Forelimb muscle (tissue), 1 donor: ENCODE results near the gene MRPL53. TPM values are rescaled to one million over a fixed set of nuclear protein-coding genes. Genes with fewer than 3 reads are reported as not detected.

Experiments
- DNase-seq: peaks from one replicate; pipeline ENCODE4 v3.0.0-alpha.2; 2013; ENCODE audit warnings: low read depth
- polyA plus RNA-seq: library from polyadenylated mRNA; unstranded; fragments of 120-200 nt; gene quantifications from one replicate; pipeline ENCODE4 v1.2.1, GENCODE V29; 2013; ENCODE audit not compliant: insufficient read length

MRPL53 gene
- 66.9 TPM for polyA plus RNA-seq

DNA sequence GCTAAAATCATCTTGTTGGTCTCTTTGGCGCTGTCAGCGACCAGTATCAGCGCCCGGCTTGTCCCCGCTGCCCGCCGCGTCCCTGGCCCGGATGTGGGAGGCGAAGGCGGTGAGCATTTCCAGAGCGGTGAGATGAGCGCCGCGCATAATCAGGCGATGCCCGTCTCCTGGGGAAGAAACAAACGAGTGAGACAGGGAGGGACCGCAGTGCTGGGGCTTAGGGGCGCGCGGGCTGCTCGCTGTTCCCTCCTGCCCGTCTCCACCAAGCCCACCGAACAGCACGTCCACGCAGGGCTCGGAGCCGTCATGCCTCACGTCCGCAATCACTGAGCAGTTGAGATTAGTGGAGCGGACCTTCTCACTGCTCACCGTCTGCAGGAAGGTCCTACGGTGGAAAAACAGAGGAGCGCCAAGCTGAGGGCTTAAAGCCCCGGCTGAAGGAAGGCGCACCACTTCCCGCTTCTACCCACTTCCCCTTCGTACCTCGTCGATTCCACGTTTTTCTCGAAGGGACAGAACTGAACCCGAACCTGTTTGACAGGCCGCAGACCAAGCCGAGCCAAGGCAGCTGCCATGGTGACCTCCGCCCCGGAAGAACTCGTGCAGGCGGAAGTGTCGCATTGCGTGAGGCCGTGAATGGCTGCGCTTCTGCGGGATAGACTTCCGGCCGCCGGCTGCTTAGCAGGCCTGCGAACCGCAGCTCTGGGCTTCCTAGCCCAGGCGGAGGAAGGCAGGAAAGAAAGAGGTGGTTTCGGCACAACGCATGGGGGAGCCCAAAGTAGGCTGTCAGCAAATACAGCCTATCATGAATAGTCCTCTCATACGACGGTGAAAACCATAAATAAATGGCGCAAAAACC, at the start of gene MRPL53:
Gene MRPL53 (minus strand): TSS at position 595 of the 859 bp plus-strand sequence. CDS start 20 bp downstream, at position 575.
- DNase-seq, result peak; percentile 83

DNA sequence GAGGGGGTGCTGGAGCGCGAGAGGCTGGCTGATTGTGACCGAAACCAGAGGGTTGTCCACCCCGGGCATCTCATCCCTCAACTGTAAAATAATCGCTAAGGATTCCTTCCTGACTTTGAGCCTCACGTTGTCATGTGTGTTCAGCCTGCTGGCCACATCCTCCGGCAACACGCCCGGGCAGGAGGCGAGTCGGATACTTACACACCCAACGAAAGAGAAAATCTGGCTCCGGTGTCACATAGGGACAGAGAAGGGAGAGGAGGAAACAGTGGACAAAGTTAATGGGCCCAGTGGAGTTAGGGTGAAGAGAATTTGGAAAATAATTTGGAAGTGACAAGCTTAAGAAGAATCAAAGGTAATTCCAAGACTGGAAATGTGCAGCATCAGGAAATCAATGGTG, 44.2 kb upstream of the MRPL53 start:
- DNase-seq, result no peak

DNA sequence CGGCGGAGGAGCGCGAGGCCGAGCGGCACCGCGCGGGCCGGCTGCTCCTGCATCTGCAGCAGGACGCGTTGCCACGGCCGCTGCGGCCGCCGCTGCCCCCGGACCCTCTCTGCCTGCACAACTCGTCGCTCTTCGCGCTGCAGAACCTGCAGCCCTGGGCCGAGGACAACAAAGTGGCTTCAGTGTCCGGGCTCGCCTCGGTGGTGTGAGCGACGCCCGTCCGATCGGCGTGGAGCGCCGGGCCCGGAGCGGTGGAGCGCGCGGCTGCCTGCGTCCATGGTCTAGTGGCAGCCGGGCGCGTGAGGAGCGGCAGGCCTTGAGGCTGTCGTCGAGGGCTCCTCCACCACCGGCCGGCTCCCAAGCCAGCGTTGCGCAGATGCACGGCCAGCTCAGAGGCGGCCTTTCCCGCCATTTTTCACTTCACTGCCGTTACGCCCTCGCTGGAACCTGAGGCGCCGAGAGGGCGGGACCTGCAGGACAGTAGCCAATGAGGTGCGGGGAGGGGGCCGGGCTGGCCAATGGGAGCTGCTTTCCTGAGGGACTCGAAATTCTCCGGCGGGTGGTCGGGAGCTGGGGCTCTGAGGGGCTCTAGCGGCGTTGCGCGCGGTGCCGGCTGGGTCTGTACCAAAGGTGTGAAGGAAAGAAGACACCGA, 43.6 kb upstream of the MRPL53 start:
- DNase-seq, result no peak

DNA sequence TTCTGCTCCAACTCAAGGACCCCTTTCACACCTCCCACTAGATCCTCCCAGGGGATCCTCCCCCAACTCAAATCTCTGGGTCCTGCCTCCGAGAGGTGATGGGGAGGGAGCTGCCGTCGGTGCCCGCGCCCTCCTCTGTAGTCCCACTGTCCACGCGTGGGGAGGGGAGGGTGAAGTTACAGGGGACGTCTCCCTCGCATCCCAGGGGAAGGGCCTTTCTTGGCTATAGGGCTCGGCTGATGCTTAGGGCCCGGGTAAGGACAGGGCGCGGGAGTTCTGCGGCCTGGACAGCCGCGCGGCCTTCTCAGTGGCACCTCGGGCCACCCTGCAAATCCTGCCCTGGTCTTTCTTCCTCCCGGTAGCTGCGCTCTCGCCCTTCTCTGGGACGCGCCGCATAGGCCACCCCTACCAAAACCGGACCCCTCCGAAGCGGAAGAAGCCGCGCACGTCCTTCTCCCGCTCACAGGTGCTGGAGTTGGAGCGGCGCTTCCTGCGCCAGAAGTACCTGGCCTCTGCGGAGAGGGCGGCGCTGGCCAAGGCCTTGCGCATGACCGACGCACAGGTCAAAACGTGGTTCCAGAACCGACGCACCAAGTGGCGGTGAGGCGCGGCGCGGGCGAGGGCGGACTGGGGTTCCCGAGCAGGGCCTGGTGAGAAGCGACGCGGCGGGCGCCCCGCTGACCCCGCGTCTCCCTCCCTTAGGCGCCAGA, 42.9 kb upstream of the MRPL53 start:
- no peak for DNase-seq

DNA sequence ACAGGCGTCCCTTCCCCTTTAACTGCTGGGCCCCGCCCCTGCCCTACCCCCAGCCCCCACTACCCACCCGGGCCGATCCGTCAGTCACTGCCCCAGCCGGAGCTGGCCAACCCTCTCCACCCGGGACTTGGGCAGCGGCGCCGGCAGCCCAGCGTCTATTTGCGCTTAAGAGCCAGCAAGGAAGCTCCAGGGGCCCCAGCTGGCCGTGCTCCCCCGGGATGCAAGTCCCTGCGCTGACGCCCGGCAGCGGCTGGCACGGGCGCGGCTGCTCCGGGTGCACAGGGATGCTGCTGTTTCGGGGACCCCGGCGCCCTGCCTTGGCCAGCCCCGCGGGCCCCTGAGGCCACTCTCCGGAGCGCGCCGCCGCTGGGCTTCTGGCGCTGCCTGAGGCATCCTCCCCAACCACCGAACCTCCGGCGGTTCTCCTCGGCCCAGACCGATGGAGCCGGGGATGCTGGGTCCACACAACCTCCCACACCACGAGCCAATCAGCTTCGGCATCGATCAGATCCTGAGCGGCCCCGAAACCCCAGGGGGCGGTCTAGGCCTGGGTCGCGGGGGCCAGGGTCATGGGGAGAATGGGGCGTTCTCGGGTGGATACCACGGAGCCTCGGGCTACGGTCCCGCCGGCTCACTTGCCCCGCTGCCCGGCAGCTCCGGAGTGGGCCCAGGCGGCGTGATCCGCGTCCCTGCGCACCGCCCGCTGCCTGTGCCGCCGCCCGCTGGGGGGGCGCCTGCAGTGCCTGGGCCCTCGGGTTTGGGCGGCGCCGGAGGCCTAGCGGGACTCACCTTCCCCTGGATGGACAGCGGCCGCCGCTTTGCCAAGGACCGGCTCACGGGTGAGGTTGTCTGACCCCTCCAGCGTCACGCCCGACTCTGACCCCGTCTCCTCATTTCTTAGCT, 42.1 kb upstream of the MRPL53 start, which contains the start of gene TLX2:
Gene TLX2 (plus strand): TSS at position 83 of the 903 bp plus-strand sequence. CDS start 357 bp downstream, at position 440.
- DNase-seq, result no peak

DNA sequence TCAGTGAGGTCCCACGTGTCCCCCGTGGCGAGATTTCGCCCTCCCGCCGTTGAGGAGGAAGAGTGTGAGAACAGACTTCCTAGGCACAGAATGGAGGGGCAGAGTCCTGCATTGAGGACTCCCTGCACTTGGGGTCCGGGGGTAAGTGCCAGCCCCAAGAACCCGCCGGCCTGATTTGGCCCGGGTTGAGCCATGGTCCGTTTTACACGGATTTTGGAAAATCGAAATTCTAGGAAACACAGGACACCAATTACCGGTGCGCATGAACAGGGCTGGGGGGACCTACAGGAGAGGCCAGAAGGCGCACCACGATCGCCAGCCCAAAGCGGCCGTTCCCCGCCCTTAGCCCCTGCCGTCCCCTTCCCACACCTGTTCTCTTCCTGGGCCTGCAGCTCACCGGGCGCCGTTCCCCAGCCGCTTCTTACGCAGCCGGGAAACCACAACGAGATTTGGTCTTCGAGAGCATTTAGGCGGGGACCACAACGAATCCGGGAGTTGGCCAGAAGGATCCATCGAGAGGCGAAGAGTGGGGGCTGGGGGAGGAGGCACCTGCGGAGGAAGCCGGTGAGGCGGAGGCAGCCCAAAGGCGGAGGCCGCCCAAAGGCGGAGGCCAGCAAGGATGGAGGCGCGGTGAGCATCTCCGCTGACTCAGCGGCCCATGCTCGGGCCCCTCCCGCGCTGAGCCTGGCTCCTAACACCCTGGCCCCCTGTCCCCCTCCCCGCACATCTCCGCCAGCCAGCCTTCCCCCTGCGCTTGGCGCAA, 41.3 kb upstream of the MRPL53 start:
- no peak for DNase-seq

DNA sequence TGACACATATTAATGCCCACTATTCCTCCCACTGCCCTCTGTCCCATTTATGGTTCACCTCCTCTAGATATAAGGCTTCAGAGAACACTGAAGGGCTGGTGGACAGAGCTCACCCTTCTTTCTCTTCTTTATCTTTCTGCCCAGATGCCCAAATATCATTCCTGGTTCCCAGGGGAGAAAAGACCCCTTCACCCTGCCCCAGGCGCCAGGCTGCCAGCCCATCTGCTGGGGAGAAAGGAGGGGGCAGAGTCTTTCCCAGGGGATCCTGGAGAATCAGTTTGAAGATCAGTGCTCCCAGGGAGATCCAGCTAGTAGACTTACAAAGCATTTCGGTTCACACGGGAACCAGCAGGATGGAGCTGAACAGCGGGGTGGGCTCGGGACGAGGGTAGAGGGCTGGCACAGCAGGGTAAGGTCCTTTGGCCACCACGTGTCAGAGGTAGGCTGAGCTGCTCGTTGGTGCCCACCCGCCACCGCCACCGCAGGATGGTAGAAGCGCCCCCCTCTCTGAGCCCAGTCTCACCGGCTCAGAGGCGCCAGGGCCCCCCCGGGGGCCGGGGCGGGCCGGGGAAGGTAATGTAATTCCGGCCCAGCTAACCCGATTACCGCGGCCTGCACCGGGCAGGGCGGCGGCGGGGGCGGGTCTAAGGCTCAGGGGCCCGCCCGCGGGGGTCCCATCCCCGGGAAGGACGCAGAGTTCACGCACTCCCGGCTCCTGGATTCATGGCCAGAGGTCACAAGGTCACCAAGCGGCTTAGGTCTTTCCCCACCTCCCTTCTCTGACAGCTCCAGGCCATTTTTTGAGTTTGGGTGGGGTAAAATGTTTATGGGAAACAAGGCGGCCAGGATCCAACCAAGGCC, 40.5 kb upstream of the MRPL53 start:
- no peak for DNase-seq

DNA sequence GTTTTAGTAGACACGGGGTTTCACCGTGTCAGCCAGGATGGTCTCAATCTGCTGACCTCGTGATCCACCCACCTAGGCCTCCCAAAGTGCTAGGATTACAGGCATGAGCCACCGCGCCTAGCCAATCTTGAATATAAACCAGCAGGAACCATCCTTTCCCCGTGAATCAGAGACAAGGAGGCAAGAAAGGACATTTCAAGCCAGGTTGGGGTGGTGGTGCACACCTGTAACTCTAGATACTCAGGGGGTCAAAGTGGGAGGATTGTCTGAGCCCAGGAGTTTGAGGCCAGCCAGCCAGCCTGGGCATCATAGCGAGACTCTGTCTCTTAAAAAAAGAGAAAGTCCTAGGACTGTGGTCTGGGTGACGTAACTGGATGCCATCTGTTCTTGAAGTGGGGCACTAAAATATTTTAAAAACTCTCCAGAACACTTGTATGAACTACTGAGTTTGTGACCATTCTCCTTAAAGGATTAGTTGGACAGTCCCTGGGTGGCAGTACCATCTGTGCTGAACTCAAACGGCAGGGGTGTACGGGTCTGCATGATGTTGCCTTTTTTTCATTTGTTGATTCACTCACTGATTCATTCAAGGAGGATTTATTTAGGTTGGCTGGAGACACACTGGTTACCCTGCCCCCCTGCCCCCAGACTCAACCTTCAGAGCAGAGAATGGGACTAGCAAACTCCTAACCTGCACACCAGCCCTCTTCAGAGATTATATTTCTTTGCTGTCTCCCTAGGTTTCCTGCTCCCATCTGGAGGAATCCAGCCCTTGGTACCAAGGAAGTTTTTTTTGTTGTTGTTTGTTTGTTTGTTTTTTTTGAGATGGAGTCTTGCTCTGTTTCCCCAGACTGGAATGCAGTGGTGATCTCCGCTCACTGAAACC, 38.9 kb upstream of the MRPL53 start:
- no peak for DNase-seq

DNA sequence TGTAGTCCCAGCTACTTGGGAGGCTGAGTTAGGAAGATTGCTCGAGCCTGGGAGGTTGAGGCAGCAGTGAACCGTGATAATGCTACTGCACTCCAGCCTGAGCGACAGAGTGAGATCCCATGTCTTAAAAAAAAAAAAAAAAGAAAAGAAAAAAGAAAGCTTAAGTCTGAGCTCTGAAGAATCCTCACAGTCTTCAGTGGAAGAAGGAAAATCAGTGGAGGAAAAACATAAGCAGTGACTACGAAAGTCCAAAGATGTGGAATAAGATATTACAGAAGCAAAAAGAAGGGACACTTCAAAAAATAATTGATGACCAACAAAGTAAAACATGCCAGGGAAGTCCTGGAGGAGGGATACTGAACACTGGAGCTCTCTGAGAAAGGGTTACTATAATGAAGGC, 37.8 kb upstream of the MRPL53 start:
- DNase-seq, result no peak

DNA sequence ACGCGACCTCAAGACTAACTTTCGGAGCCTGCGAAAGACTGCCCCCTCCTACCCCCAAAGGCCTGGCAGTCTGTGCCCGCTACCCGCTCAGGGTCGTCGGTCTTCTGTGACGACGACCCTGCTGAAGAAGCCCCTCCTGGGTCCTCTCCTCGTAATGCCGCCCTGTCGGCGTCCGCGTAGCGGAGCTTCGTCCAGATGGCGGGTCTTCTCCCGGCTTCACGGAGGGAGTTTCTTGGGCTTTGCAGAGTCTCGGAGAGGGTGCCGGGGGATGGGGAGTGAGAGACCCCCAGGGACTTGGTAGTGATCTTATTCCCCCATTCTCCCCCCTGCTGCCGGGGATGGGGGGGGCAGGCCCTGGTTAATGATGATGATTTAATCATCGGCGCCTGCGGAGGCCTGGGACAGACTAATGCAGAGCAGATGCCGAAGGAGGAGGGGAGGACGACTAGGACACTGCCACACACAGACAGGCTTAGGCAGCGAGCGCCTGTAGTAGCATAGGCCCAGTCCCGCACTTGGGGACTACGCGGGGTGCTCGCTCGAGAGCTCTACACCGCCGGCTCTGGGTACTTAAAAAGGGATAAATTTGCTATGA, 35.5 kb upstream of the MRPL53 start:
- no peak for DNase-seq

DNA sequence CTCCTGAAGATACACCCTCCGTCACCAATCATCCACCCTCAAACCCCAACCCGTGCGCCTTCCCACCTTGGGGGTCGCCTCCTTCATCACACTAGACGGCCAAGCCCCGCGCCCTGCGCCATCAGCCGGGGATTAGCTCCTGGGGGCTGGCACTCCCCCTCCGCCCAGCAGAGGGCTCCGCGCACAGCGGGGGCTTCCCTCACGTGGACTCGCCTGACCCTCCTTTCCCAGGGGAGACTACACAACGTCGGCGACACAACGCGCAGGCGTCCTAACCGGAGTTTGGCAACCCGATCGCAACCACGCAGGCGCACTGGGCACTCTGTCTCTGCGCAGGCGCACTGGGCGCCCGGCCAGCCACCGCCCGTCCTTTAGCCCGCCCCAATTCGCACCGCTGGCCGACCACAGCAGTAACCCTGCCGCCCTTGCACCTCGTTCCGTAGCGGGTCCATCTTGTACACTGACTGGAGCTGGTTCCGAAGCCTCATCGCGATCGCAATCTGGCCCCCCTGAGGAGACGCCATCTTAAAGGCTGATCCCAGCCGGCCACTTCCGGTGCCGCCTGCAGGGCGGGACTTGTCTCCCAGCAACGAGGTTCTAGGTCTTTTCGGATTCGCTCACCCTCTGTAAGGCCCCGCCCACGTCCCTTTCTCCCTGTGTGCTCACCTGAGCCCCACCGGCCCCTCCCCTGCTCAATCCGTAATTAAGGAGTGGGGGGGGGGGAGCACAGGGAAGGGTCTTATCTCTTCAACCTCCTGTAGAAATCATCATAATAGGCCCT, 34.9 kb upstream of the MRPL53 start, which contains the start of gene PCGF1:
Gene PCGF1 (minus strand): TSS at position 551 of the 781 bp plus-strand sequence. CDS start 27 bp downstream, at position 524.
- DNase-seq, result peak; percentile 97

DNA sequence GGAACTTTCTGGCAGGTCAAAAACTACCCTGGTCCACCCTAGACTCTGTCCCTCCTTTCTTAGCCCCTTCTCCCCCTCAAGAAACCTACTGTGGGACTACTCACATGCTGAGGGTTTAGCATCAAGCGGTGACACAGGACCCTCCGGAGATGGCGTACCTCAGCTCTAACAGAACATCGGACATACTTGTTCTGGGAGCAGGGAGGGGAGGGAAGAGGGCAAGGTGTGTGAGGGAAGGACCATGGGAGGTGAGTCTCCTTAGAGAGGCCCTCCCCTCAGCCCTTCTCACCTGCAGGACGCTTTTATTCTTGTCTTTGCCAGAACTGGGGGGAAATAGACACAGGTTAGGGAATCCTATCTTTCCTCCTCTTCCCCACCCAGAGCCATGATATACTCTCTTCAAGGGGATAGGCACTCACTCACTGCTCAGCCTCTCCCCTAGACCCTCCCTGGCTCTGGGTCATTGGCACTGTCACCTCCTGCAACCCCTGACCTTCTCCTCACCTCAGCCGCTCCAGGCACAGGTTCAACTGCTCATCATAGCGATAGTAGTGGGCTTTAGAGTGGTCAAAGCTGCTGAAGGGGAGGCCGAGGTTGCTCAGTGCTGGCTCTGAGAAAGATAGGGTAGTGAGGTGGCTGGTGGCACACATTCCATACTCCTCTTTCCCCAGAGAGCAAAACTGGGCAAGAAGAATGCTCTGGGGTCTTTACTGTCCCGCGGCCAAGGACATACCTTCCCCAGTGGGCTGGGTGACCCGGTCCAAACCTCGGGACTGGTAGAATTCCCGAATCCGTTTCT, 33.2 kb upstream of the MRPL53 start:
- no peak for DNase-seq

DNA sequence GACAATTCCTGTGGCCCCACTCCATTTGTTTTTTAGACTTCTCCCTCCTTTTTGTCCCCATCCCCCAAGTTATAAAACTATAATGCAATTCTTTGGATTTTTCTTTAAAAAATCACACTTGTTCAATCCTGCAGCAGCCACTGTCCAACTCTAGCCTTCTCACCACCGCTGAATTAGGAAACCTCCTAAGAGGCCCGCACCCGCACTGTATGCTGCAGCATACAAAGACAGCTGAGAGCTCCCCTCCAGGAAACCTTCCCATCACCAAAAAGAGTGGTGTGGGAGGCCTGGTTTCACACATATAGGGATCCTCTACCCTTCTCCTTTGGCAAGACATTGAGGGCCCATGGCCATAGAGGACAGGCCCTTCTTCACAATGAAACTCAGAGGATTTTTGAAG, 32.1 kb upstream of the MRPL53 start:
- DNase-seq, result no peak

DNA sequence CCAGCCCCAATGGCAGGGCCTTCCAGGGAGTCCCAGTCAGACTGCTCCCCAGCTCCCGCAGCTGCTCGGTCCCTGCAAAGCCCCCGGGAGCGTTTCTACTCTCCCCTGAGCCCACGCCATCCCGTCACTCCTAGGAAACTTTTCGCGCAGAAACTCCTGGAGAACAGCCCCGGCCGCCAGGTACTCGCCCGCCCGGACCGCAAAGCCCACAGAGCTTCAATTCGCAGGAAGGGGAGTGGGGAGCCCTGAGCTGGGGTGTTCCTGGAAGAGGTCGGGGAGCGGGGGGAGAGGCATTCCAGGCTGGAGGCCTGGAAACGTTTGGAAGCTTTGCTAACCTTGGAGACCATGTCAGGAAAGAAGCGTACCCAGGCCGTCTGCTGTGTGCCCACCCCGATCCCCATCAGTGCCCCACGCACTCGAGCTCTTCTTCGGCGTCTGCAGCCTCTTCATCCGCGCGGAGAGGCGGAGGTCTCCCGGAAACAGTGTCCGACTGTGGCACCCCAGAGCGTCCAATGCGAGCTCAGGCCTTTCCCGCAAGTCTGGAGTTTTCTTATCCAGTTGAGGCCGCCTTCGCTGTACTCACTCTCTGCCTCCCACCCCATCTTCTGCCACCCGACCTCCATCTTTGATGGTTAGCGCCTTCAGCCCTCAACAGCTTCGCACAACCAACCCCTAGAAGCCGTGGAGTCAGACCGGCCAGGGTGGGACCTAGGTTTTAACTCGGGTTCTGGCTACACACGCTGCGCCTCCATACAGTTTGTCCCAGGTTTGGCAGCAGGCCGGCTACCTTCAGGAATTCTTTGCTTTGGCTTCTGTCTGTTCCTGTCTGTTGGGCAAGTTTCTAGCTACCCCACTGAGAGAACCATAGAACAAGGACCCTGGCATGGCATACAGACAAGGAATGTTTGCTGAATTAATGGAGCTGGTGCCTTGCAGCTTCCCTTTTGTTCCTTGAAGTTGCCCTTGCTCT, 31.3 kb upstream of the MRPL53 start:
- DNase-seq, result no peak
